ENCODE data around the gene DCX. TPM values are rescaled to one million over a fixed set of nuclear protein-coding genes. Genes with fewer than 3 reads are reported as not detected.

Gene DCX
- total RNA-seq, 2 donors from 2014 or later = not detected

- Histone ChIP-seq H3K27ac (no peak overlapping the region), H3K27me3 (replicated peaks; ENCODE audit: insufficient read depth) (no peaks in the 10 kb centered on the region), H3K9me3 (no peaks in the 10 kb centered on the region), H3K36me3 (no peaks in the 10 kb centered on the region), H3K4me1 (ENCODE audit: control insufficient read depth in 1 of 2, low read depth in 2 of 2) (no peaks in the 10 kb centered on the region), H3K4me3 (no peak overlapping the region)
- DNase-seq (ENCODE audit: low spot score) (no peak), ATAC-seq (ENCODE audit: insufficient number of reproducible peaks, low FRiP score, low read depth) (no peak)
- no peak for TF ChIP-seq CTCF (IDR thresholded peaks at IDR 0.05)
Observed at GRCh38 chrX:111376897-111377578, 35.0 kb downstream of the DCX start.

GRCh38 chrX:111376486-111376885, 35.5 kb downstream of the DCX start:
- H3K4me3 ChIP-seq = no peak overlapping the region
- H3K27me3 ChIP-seq (replicated peaks; ENCODE audit: insufficient read depth) = no peaks in the 10 kb centered on the region
- H3K27ac ChIP-seq = no peak overlapping the region
- no peak for ATAC-seq (ENCODE audit: insufficient number of reproducible peaks, low FRiP score, low read depth)
- H3K9me3 ChIP-seq = no peaks in the 10 kb centered on the region
- DNase-seq (ENCODE audit: low spot score) = no peak
- TF ChIP-seq CTCF (IDR thresholded peaks at IDR 0.05) = no peak
- H3K4me1 ChIP-seq (ENCODE audit: control insufficient read depth in 1 of 2, low read depth in 2 of 2) = no peaks in the 10 kb centered on the region
- H3K36me3 ChIP-seq = no peaks in the 10 kb centered on the region

GRCh38 chrX:111375747-111376146, 36.2 kb downstream of the DCX start:
- H3K4me3 ChIP-seq = no peak overlapping the region
- no peaks in the 10 kb centered on the region for H3K27me3 ChIP-seq (replicated peaks; ENCODE audit: insufficient read depth)
- ATAC-seq (ENCODE audit: insufficient number of reproducible peaks, low FRiP score, low read depth) (no peak), DNase-seq (ENCODE audit: low spot score) (no peak)
- H3K4me1 ChIP-seq (ENCODE audit: control insufficient read depth in 1 of 2, low read depth in 2 of 2) = no peaks in the 10 kb centered on the region
- H3K36me3 ChIP-seq = no peaks in the 10 kb centered on the region
- no peak for TF ChIP-seq CTCF (IDR thresholded peaks at IDR 0.05)
- no peaks in the 10 kb centered on the region for H3K9me3 ChIP-seq
- H3K27ac ChIP-seq = no peak overlapping the region

GRCh38 chrX:111372086-111372485, 39.9 kb downstream of the DCX start:
- no peak for TF ChIP-seq CTCF (IDR thresholded peaks at IDR 0.05)
- Histone ChIP-seq H3K4me1 (ENCODE audit: control insufficient read depth in 1 of 2, low read depth in 2 of 2) (no peaks in the 10 kb centered on the region), H3K4me3 (no peak overlapping the region), H3K9me3 (no peaks in the 10 kb centered on the region), H3K36me3 (no peaks in the 10 kb centered on the region), H3K27ac (no peak overlapping the region), H3K27me3 (replicated peaks; ENCODE audit: insufficient read depth) (no peaks in the 10 kb centered on the region)
- ATAC-seq (ENCODE audit: insufficient number of reproducible peaks, low FRiP score, low read depth) (no peak), DNase-seq (ENCODE audit: low spot score) (no peak)

GRCh38 chrX:111365770-111366325, 46.1 kb downstream of the DCX start:
- no peaks in the 10 kb centered on the region for H3K4me1 ChIP-seq (ENCODE audit: control insufficient read depth in 1 of 2, low read depth in 2 of 2)
- TF ChIP-seq CTCF (IDR thresholded peaks at IDR 0.05) = no peak
- no peak overlapping the region for H3K4me3 ChIP-seq
- H3K27me3 ChIP-seq (replicated peaks; ENCODE audit: insufficient read depth) = no peaks in the 10 kb centered on the region
- no peak for DNase-seq (ENCODE audit: low spot score)
- no peak for ATAC-seq (ENCODE audit: insufficient number of reproducible peaks, low FRiP score, low read depth)
- H3K27ac ChIP-seq = no peak overlapping the region
- no peaks in the 10 kb centered on the region for H3K9me3 ChIP-seq
- no peaks in the 10 kb centered on the region for H3K36me3 ChIP-seq
